Measurements from ENCODE around the gene STOML3.

Gene STOML3

DNA sequence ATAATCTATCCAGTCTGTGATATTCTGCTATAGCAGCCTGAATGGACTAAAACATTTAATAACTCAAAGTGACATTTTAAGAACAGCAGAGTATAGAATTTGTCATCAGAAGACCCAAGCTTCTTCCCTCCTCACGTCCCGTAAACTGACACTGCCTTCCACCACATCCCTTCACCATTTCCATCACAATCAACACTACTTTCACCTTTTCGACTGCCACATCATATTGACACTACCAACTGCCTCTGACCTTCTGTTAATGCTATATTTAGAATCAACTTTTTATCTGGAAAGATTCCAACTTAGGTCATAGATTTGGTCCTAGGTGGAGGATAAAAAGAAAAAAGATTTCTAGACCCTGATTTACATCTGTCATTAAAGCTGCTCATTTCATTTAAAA is 39.6 kb downstream of the STOML3 start:
- H3K27me3 ChIP-seq (ENCODE audit: insufficient read depth, poor library complexity, severe bottlenecking) = peaks cover 2% of the 10 kb centered on the region
- no peak overlapping the region for H3K4me3 ChIP-seq (replicated peaks; ENCODE audit: insufficient read depth, low read length)
- DNase-seq (ENCODE audit: low read depth in 1 of 2, low spot score in 1 of 2) = no peak
- H3K27ac ChIP-seq (replicated peaks) = no peak overlapping the region
- TF ChIP-seq POLR2AphosphoS5 (IDR thresholded peaks at IDR 0.05; ENCODE audit: low read depth) (no peak), GABPA (IDR thresholded peaks at IDR 0.05; ENCODE audit: low read depth) (no peak), SPI1 (IDR thresholded peaks at IDR 0.05; ENCODE audit: borderline replicate concordance, low read depth) (no peak)
- TF ChIP-seq, protein P1, sequence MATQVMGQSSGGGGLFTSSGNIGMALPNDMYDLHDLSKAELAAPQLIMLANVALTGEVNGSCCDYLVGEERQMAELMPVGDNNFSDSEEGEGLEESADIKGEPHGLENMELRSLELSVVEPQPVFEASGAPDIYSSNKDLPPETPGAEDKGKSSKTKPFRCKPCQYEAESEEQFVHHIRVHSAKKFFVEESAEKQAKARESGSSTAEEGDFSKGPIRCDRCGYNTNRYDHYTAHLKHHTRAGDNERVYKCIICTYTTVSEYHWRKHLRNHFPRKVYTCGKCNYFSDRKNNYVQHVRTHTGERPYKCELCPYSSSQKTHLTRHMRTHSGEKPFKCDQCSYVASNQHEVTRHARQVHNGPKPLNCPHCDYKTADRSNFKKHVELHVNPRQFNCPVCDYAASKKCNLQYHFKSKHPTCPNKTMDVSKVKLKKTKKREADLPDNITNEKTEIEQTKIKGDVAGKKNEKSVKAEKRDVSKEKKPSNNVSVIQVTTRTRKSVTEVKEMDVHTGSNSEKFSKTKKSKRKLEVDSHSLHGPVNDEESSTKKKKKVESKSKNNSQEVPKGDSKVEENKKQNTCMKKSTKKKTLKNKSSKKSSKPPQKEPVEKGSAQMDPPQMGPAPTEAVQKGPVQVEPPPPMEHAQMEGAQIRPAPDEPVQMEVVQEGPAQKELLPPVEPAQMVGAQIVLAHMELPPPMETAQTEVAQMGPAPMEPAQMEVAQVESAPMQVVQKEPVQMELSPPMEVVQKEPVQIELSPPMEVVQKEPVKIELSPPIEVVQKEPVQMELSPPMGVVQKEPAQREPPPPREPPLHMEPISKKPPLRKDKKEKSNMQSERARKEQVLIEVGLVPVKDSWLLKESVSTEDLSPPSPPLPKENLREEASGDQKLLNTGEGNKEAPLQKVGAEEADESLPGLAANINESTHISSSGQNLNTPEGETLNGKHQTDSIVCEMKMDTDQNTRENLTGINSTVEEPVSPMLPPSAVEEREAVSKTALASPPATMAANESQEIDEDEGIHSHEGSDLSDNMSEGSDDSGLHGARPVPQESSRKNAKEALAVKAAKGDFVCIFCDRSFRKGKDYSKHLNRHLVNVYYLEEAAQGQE (IDR thresholded peaks at IDR 0.05; ENCODE audit: insufficient replicate concordance, low read depth) = no peak
- TF ChIP-seq, protein P2, sequence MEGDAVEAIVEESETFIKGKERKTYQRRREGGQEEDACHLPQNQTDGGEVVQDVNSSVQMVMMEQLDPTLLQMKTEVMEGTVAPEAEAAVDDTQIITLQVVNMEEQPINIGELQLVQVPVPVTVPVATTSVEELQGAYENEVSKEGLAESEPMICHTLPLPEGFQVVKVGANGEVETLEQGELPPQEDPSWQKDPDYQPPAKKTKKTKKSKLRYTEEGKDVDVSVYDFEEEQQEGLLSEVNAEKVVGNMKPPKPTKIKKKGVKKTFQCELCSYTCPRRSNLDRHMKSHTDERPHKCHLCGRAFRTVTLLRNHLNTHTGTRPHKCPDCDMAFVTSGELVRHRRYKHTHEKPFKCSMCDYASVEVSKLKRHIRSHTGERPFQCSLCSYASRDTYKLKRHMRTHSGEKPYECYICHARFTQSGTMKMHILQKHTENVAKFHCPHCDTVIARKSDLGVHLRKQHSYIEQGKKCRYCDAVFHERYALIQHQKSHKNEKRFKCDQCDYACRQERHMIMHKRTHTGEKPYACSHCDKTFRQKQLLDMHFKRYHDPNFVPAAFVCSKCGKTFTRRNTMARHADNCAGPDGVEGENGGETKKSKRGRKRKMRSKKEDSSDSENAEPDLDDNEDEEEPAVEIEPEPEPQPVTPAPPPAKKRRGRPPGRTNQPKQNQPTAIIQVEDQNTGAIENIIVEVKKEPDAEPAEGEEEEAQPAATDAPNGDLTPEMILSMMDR (IDR thresholded peaks at IDR 0.05; ENCODE audit: insufficient read depth, low read length) = no peak

DNA sequence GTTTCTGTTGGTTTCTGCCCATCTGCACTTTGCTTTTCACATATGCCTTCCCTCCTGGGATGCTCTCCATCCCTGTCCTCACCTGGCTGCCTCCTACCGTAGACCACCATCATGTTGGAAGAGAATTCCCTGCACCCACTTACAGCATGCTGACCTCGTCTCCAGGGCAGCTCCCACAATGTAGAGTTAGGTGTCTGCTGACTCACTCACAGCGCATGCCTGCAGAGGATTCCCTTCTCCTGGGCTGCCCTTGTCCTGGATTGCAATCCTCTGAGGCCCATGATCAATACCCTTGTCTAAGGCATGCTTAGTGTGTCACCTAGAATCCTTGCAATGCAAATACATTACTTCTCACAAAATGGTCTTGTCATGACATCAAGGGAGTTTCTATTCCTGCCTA is 43.6 kb downstream of the STOML3 start:
- Histone ChIP-seq H3K27ac (replicated peaks) (no peak overlapping the region), H3K4me3 (replicated peaks; ENCODE audit: insufficient read depth, low read length) (no peak overlapping the region), H3K27me3 (ENCODE audit: insufficient read depth, poor library complexity, severe bottlenecking) (peaks cover 3% of the 10 kb centered on the region)
- DNase-seq (ENCODE audit: low read depth in 1 of 2, low spot score in 1 of 2) = no peak
- TF ChIP-seq, protein P1 (IDR thresholded peaks at IDR 0.05; ENCODE audit: insufficient replicate concordance, low read depth) = no peak
- no peak for TF ChIP-seq POLR2AphosphoS5 (IDR thresholded peaks at IDR 0.05; ENCODE audit: low read depth)
- TF ChIP-seq SPI1 (IDR thresholded peaks at IDR 0.05; ENCODE audit: borderline replicate concordance, low read depth) = no peak
- no peak for TF ChIP-seq GABPA (IDR thresholded peaks at IDR 0.05; ENCODE audit: low read depth)
- TF ChIP-seq, protein P2 (IDR thresholded peaks at IDR 0.05; ENCODE audit: insufficient read depth, low read length) = no peak

DNA sequence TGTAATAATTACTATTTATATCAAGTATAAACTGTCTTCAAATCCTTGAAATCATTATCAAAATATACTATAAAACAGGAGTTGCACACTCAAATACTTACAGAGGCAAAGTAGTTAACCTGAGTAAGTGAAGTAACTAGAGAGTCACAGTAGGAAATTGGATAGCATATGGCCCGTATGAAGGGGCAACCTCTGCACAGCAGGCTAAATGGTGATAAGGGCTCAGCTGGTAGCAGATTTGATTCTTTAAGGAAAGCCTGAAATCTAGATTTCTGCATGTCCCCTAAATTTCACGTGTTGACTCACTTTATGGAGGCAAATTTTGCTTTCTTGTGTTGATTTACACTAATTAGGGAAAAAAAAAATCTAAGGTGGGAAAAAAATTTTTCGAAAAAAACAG is 46.4 kb downstream of the STOML3 start:
- H3K27ac ChIP-seq (replicated peaks) = no peak overlapping the region
- no peak for DNase-seq (ENCODE audit: low read depth in 1 of 2, low spot score in 1 of 2)
- peaks cover 3% of the 10 kb centered on the region for H3K27me3 ChIP-seq (ENCODE audit: insufficient read depth, poor library complexity, severe bottlenecking)
- no peak overlapping the region for H3K4me3 ChIP-seq (replicated peaks; ENCODE audit: insufficient read depth, low read length)
- TF ChIP-seq SPI1 (IDR thresholded peaks at IDR 0.05; ENCODE audit: borderline replicate concordance, low read depth) = no peak
- no peak for TF ChIP-seq GABPA (IDR thresholded peaks at IDR 0.05; ENCODE audit: low read depth)
- TF ChIP-seq POLR2AphosphoS5 (IDR thresholded peaks at IDR 0.05; ENCODE audit: low read depth) = no peak
- TF ChIP-seq, protein P1 (IDR thresholded peaks at IDR 0.05; ENCODE audit: insufficient replicate concordance, low read depth) = no peak

Measured in HL-60 (cell line).